ENCODE measurements around the gene VIL1. TPM values are rescaled to one million over a fixed set of nuclear protein-coding genes. Genes with fewer than 3 reads are reported as not detected.
A peak's percentile ranks its signal among the peaks of the same experiment; 100 is the strongest.

VIL1 gene
- total RNA-seq, result not detected
- polyA plus RNA-seq, result not detected

GRCh38 chr2:218418717-218419458, at the start of gene VIL1:
TSS of gene VIL1 (plus strand) at chr2:218419123. CDS start at chr2:218423779, 4,656 bp downstream.
- CTCF ChIA-PET (ENCODE audit: partially characterized antibody), result no interaction called here
- Histone ChIP-seq H3K27ac (ENCODE audit: low read depth, low read length) (no peak within 1 kb of the TSS), H3K36me3 (ENCODE audit: insufficient read depth, low read length) (no peaks in the 10 kb centered on the region), H3K9me3 (ENCODE audit: control insufficient read depth in 1 of 2, low read length in 2 of 2) (no peaks in the 10 kb centered on the region), H3K4me3 (ENCODE audit: low read length in 2 of 2) (no peak within 1 kb of the TSS), H3K4me1 (ENCODE audit: insufficient read depth, low read length) (no peaks in the 10 kb centered on the region), H3K27me3 (ENCODE audit: insufficient read depth, low read length) (no peaks in the 10 kb centered on the region)
- Mint-ChIP-seq H3K27ac (peak within 1 kb of the TSS in 1 of 7 donors; percentile 75), H3K27me3 (peaks cover 0 to 1% of the 10 kb centered on the region in 2 donors), H3K36me3 (no peaks in the 10 kb centered on the region), H3K4me1 (no peaks in the 10 kb centered on the region), H3K4me3 (no peak within 1 kb of the TSS), H3K9me3 (no peaks in the 10 kb centered on the region)
- no peak for DNase-seq
- intact Hi-C loops (cut with micrococcal nuclease), result no loop called here
- POLR2A ChIA-PET (ENCODE audit: partially characterized antibody), result no interaction called here

DNA sequence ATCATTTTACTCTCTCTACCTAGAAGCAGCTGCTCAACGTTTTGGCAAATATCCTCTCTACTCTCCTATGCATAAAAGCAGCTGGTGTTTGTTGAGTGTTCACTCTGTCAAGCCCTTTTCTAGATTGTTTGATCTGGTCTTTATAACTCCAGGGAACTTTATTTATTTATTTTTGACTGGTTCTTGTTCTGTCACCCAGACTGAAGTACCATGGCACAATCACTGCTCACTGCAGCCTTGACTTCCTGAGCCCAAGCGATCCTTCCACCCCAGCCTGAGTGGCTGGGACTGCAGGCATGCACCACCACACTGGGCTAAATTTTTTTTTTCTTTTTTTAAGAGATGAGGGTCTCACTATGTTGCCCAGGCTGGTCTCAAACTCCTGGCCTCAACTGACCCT, 49.6 kb upstream of the VIL1 start:
- Histone ChIP-seq H3K27me3 (ENCODE audit: insufficient read depth, low read length) (no peaks in the 10 kb centered on the region), H3K36me3 (ENCODE audit: insufficient read depth, low read length) (no peaks in the 10 kb centered on the region), H3K27ac (ENCODE audit: low read depth, low read length) (no peak overlapping the region), H3K4me1 (ENCODE audit: insufficient read depth, low read length) (peaks cover 28% of the 10 kb centered on the region), H3K4me3 (ENCODE audit: low read length in 2 of 2) (no peak overlapping the region), H3K9me3 (ENCODE audit: control insufficient read depth in 1 of 2, low read length in 2 of 2) (peaks cover 0 to 3% of the 10 kb centered on the region in 2 donors)
- peaks cover 0 to 3% (median 0%) of the 10 kb centered on the region in 8 donors for H3K9me3 Mint-ChIP-seq
- ChIA-PET CTCF (ENCODE audit: partially characterized antibody) (interaction anchor here (1.0 to 1.3 kb wide), 3 partner anchors 13 to 76 kb away, joined by 3 to 5 read pairs (median 3); partner anchors contain the start of gene CATIP), POLR2A (ENCODE audit: partially characterized antibody) (interaction anchor here (1.3 to 3.6 kb wide), 2 partner anchors 27 to 83 kb away, joined by 3 to 19 read pairs; no protein-coding TSS in a partner anchor)
- no peaks in the 10 kb centered on the region for H3K36me3 Mint-ChIP-seq
- no peak for DNase-seq
- H3K27ac Mint-ChIP-seq, result peak overlapping the region; percentile 40 to 90 (median 72)
- H3K4me1 Mint-ChIP-seq, result peaks cover 13 to 33% (median 26%) of the 10 kb centered on the region in 4 donors
- intact Hi-C loops (cut with micrococcal nuclease), result loop anchor here (5.0 kb wide), 1 partner anchor 52 kb away; no protein-coding TSS in a partner anchor
- peak overlapping the region in 5 of 8 donors; percentile 42 to 58 (median 44) for H3K4me3 Mint-ChIP-seq
- H3K27me3 Mint-ChIP-seq, result no peaks in the 10 kb centered on the region

DNA sequence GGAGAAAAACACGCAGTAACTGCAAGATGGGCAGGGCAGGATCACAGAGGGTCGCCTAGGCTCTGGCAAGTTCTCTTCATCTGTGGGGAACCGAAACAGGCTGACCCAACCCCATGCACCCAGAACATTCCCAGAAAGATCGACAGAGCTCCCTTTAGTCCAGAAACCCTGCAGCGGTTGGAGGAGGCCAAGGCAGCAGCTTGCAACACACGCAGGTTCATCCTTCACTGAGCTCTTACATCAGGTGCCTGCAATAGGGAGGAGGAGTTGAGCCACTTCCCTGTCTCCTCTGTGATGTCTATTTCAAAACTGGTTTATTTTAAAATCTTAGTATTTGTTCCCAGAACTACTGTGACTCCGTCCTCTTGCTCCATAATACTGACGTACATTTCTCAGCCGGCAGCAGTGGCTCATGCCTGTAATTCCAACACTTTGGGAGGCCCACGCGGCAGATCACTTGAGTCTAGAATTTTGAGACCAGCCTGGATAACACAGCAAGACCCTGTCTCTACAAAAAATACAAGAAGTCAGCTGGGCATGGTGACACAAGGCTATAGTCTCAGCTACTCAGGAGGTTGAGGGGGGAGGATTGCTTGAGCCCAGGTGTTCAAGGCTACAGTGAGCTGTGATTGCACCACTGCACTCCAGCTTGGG, 48.4 kb upstream of the VIL1 start:
- POLR2A ChIA-PET (ENCODE audit: partially characterized antibody), result interaction anchor here (3.6 kb wide), 1 partner anchor 26 kb away, joined by 19 read pairs; no protein-coding TSS in a partner anchor
- Histone ChIP-seq H3K27ac (ENCODE audit: low read depth, low read length) (no peak overlapping the region), H3K36me3 (ENCODE audit: insufficient read depth, low read length) (no peaks in the 10 kb centered on the region), H3K4me1 (ENCODE audit: insufficient read depth, low read length) (peaks cover 28% of the 10 kb centered on the region), H3K27me3 (ENCODE audit: insufficient read depth, low read length) (no peaks in the 10 kb centered on the region), H3K4me3 (ENCODE audit: low read length in 2 of 2) (no peak overlapping the region), H3K9me3 (ENCODE audit: control insufficient read depth in 1 of 2, low read length in 2 of 2) (peaks cover 0 to 3% of the 10 kb centered on the region in 2 donors)
- Mint-ChIP-seq H3K36me3 (no peaks in the 10 kb centered on the region), H3K4me3 (no peak overlapping the region), H3K4me1 (peaks cover 12 to 33% (median 25%) of the 10 kb centered on the region in 4 donors), H3K27ac (peak overlapping the region; percentile 45 to 77 (median 58)), H3K27me3 (no peaks in the 10 kb centered on the region), H3K9me3 (peaks cover 0 to 3% (median 0%) of the 10 kb centered on the region in 8 donors)
- DNase-seq, result no peak
- CTCF ChIA-PET (ENCODE audit: partially characterized antibody), result interaction anchor here (0.9 to 1.1 kb wide), 3 partner anchors 9 to 23 kb away, joined by 3 to 4 read pairs (median 3); no protein-coding TSS in a partner anchor
- intact Hi-C loops (cut with micrococcal nuclease), result no loop called here

- POLR2A ChIA-PET (ENCODE audit: partially characterized antibody), result no interaction called here
- no peak for DNase-seq
- intact Hi-C loops (cut with micrococcal nuclease), result no loop called here
- Mint-ChIP-seq H3K4me3 (no peak overlapping the region), H3K27ac (peak overlapping the region in 4 of 7 donors; percentile 30 to 66 (median 45)), H3K9me3 (no peaks in the 10 kb centered on the region), H3K27me3 (no peaks in the 10 kb centered on the region), H3K4me1 (peaks cover 12 to 29% (median 21%) of the 10 kb centered on the region in 4 donors), H3K36me3 (no peaks in the 10 kb centered on the region)
- Histone ChIP-seq H3K4me3 (ENCODE audit: low read length in 2 of 2) (no peak overlapping the region), H3K36me3 (ENCODE audit: insufficient read depth, low read length) (no peaks in the 10 kb centered on the region), H3K9me3 (ENCODE audit: control insufficient read depth in 1 of 2, low read length in 2 of 2) (no peaks in the 10 kb centered on the region), H3K4me1 (ENCODE audit: insufficient read depth, low read length) (peaks cover 26% of the 10 kb centered on the region), H3K27me3 (ENCODE audit: insufficient read depth, low read length) (no peaks in the 10 kb centered on the region), H3K27ac (ENCODE audit: low read depth, low read length) (no peak overlapping the region)
- CTCF ChIA-PET (ENCODE audit: partially characterized antibody), result no interaction called here
Measured at GRCh38 chr2:218371983-218372350, 47.0 kb upstream of the VIL1 start.

DNA sequence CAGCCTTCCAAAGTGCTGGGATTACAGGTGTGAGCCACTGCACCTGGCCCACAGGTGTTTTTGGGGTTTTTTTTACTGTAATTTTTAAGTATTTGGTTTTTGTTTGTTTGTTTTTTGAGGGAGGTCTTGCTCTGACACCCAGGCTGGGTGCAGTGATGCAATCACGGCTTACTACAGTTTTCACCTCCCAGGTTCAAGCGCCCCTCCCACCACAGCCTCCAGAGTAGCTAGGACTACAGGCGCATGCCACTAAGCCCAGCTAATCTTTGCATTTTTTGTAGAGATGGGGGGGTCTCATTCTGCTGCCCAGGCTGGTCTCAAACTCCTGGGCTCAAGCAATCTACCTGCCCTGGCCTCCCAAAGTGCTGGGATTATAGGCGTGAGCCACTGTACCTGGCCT, 44.1 kb upstream of the VIL1 start:
- no peak for DNase-seq
- Mint-ChIP-seq H3K9me3 (no peaks in the 10 kb centered on the region), H3K4me1 (peaks cover 4 to 11% (median 8%) of the 10 kb centered on the region in 4 donors), H3K4me3 (no peak overlapping the region), H3K36me3 (no peaks in the 10 kb centered on the region), H3K27ac (no peak overlapping the region), H3K27me3 (no peaks in the 10 kb centered on the region)
- Histone ChIP-seq H3K27ac (ENCODE audit: low read depth, low read length) (no peak overlapping the region), H3K9me3 (ENCODE audit: control insufficient read depth in 1 of 2, low read length in 2 of 2) (no peaks in the 10 kb centered on the region), H3K27me3 (ENCODE audit: insufficient read depth, low read length) (no peaks in the 10 kb centered on the region), H3K4me1 (ENCODE audit: insufficient read depth, low read length) (peaks cover under 1% of the 10 kb centered on the region), H3K4me3 (ENCODE audit: low read length in 2 of 2) (no peak overlapping the region), H3K36me3 (ENCODE audit: insufficient read depth, low read length) (no peaks in the 10 kb centered on the region)
- CTCF ChIA-PET (ENCODE audit: partially characterized antibody), result no interaction called here
- POLR2A ChIA-PET (ENCODE audit: partially characterized antibody), result interaction anchor here (0.5 to 1.6 kb wide), 2 partner anchors 25 to 91 kb away, joined by 3 to 4 read pairs; partner anchors contain the start of gene CTDSP1
- intact Hi-C loops (cut with micrococcal nuclease), result no loop called here

DNA sequence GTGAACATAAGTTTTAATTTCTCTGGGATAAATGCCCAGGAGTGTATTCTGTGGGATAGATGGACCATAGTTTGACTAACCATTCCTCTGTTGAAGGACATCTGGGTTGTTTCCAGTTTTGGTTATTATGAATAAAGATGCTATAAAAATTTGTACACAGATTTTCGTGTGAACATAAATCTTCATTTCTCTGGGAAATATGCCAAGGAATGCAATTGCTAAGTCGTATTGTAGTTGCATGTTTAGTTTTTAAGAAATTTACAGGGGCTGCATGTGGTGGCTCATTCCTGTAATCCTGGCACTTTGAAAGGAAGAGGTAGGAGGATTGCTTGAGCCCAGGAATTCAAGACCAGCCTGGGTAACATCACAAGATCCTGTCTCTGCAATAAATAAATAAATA, 43.7 kb upstream of the VIL1 start:
- H3K27ac ChIP-seq (ENCODE audit: low read depth, low read length), result no peak overlapping the region
- Mint-ChIP-seq H3K36me3 (no peaks in the 10 kb centered on the region), H3K4me3 (no peak overlapping the region), H3K27ac (no peak overlapping the region), H3K9me3 (no peaks in the 10 kb centered on the region), H3K27me3 (no peaks in the 10 kb centered on the region), H3K4me1 (peaks cover 0 to 7% (median 3%) of the 10 kb centered on the region in 4 donors)
- CTCF ChIA-PET (ENCODE audit: partially characterized antibody), result no interaction called here
- H3K4me3 ChIP-seq (ENCODE audit: low read length in 2 of 2), result no peak overlapping the region
- H3K36me3 ChIP-seq (ENCODE audit: insufficient read depth, low read length), result no peaks in the 10 kb centered on the region
- no peaks in the 10 kb centered on the region for H3K9me3 ChIP-seq (ENCODE audit: control insufficient read depth in 1 of 2, low read length in 2 of 2)
- intact Hi-C loops (cut with micrococcal nuclease), result no loop called here
- POLR2A ChIA-PET (ENCODE audit: partially characterized antibody), result interaction anchor here (0.5 to 1.6 kb wide), 2 partner anchors 25 to 91 kb away, joined by 3 to 4 read pairs; partner anchors contain the start of gene CTDSP1
- DNase-seq, result no peak
- H3K27me3 ChIP-seq (ENCODE audit: insufficient read depth, low read length), result no peaks in the 10 kb centered on the region
- no peaks in the 10 kb centered on the region for H3K4me1 ChIP-seq (ENCODE audit: insufficient read depth, low read length)

GRCh38 chr2:218378053-218378452, 40.9 kb upstream of the VIL1 start:
- Histone ChIP-seq H3K9me3 (ENCODE audit: control insufficient read depth in 1 of 2, low read length in 2 of 2) (no peaks in the 10 kb centered on the region), H3K4me1 (ENCODE audit: insufficient read depth, low read length) (no peaks in the 10 kb centered on the region), H3K4me3 (ENCODE audit: low read length in 2 of 2) (no peak overlapping the region), H3K36me3 (ENCODE audit: insufficient read depth, low read length) (no peaks in the 10 kb centered on the region), H3K27ac (ENCODE audit: low read depth, low read length) (no peak overlapping the region), H3K27me3 (ENCODE audit: insufficient read depth, low read length) (no peaks in the 10 kb centered on the region)
- Mint-ChIP-seq H3K4me1 (peaks cover 0 to 3% (median 2%) of the 10 kb centered on the region in 4 donors), H3K27me3 (no peaks in the 10 kb centered on the region), H3K9me3 (no peaks in the 10 kb centered on the region), H3K4me3 (no peak overlapping the region), H3K27ac (no peak overlapping the region), H3K36me3 (no peaks in the 10 kb centered on the region)
- DNase-seq, result no peak
- intact Hi-C loops (cut with micrococcal nuclease), result no loop called here
- POLR2A ChIA-PET (ENCODE audit: partially characterized antibody), result no interaction called here
- CTCF ChIA-PET (ENCODE audit: partially characterized antibody), result no interaction called here
